Measurements from ENCODE around the gene ZSWIM7. TPM values are rescaled to one million over a fixed set of nuclear protein-coding genes. Genes with fewer than 3 reads are reported as not detected.

Gene ZSWIM7
- total RNA-seq (2014; rRNA removed; shearing (Covaris generic)) (27.2 and 34.7 TPM in 2 replicates), total RNA-seq (2022) (27.4 and 33.2 TPM in 2 replicates), Bru-seq, nascent RNA (percentile 68 among the genes with signal in this experiment), BruChase-seq, experiment 1, labeled RNA remaining after a 6-hour chase (percentile 75 among the genes with signal in this experiment), BruChase-seq, experiment 2, labeled RNA remaining after a 2-hour chase (percentile 71 among the genes with signal in this experiment)
- long read RNA-seq, transcript ZSWIM7-201 (5 exons, 2,008 nt): major isoform, 9 of 45 reads
- long read RNA-seq, transcript ZSWIM7-212 (5 exons, 879 nt): minor isoform, 5 of 45 reads
- long read RNA-seq, partial matches to known transcripts: 4 of 45 reads
- long read RNA-seq, other reads (novel, unspliced or antisense): 19 of 45 reads

DNA sequence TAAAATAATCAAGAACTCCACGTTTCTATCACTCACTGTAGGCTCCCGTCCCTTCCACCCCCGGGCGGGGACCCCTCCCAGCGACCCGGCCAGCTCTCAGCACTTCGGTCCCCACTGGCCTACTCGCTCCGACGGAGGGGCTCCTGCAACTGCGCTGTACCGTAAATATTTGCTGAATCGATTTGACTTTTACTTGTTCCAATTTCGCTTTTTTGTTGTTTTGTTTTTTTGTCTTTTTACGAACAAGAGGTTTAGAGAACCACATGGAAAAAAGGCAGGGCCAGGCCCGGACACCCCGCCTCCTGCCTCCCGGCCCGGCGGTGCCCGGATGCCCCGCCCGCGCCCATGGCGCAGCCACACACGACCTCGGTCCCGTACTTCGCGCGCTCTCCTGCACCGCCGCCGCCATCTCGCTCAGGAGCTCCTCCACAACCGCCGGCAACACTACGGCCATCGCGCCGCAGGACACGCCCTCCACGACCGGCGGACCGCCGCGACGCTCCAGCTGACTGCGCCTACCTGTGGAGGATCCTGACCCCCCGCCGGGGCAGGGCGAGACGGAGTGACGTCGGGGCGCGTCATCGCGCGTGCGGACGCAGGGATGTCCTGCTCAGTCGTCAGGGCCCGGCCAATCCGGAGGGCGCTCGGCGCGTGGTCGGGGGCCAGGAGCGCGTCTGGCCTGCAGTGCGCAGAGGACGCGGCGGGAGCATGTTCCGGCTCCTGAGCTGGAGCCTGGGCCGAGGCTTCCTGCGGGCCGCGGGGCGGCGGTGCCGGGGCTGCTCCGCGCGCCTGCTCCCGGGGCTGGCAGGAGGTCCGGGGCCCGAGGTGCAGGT is at the start of gene ZSWIM7, which contains the start of gene TTC19:
Gene ZSWIM7 (minus strand): TSS at position 564 of the 833 bp plus-strand sequence. CDS start 110 bp downstream, at position 454.
Gene TTC19 (plus strand): TSS at position 684 of the 833 bp plus-strand sequence. CDS start 25 bp downstream, at position 709.
- H3K4me3 ChIP-seq (ENCODE audit: low read depth, low read length, poor library complexity, severe bottlenecking): peak within 1 kb of the TSS; percentile 94
- H3K9me3 ChIP-seq (ENCODE audit: low read length): peaks cover 18% of the 10 kb centered on the region
- POLR2A ChIA-PET: no interaction called here
- intact Hi-C loops (cut with micrococcal nuclease; ENCODE audit: unreplicated experiment): loop anchor here (2.0 kb wide), 2 partner anchors 537 to 743 kb away; no protein-coding TSS in a partner anchor
- peak within 1 kb of the TSS; percentile 88 for H3K4me2 ChIP-seq (ENCODE audit: low read length)
- CTCF ChIA-PET (ENCODE audit: unreplicated experiment): no interaction called here
- H3K36me3 ChIP-seq (ENCODE audit: insufficient read depth, low read length): peaks cover 54% of the 10 kb centered on the region
- no peaks in the 10 kb centered on the region for H3K9me2 ChIP-seq (ENCODE audit: insufficient read depth, low read length)
- H3K79me2 ChIP-seq (ENCODE audit: insufficient read depth, low read depth, low read length): peaks cover 30% of the 10 kb centered on the region
- BruUV-seq (replicated peaks): no TSS peak
- H3K4me1 ChIP-seq (ENCODE audit: insufficient read depth, low read length, poor library complexity, severe bottlenecking): peaks cover 14% of the 10 kb centered on the region
- peak within 1 kb of the TSS; percentile 94 for H2AFZ ChIP-seq (ENCODE audit: low read length)
- H4K20me1 ChIP-seq (ENCODE audit: insufficient read depth, low read length): peaks cover 9% of the 10 kb centered on the region; the same call in 1 of the 2 replicates
- no peak for TF ChIP-seq EZH2phosphoT487 (IDR thresholded peaks at IDR 0.05; ENCODE audit: borderline replicate concordance, low read depth, low read length)
- TF ChIP-seq, protein P1, sequence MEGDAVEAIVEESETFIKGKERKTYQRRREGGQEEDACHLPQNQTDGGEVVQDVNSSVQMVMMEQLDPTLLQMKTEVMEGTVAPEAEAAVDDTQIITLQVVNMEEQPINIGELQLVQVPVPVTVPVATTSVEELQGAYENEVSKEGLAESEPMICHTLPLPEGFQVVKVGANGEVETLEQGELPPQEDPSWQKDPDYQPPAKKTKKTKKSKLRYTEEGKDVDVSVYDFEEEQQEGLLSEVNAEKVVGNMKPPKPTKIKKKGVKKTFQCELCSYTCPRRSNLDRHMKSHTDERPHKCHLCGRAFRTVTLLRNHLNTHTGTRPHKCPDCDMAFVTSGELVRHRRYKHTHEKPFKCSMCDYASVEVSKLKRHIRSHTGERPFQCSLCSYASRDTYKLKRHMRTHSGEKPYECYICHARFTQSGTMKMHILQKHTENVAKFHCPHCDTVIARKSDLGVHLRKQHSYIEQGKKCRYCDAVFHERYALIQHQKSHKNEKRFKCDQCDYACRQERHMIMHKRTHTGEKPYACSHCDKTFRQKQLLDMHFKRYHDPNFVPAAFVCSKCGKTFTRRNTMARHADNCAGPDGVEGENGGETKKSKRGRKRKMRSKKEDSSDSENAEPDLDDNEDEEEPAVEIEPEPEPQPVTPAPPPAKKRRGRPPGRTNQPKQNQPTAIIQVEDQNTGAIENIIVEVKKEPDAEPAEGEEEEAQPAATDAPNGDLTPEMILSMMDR (conservative IDR thresholded peaks at IDR 0.05; ENCODE audit: low read length): no peak
- H3K27ac ChIP-seq (ENCODE audit: low read depth, low read length, poor library complexity, severe bottlenecking): peak within 1 kb of the TSS; percentile 85
- DNase-seq (ENCODE audit: low spot score): peak; percentile 96

DNA sequence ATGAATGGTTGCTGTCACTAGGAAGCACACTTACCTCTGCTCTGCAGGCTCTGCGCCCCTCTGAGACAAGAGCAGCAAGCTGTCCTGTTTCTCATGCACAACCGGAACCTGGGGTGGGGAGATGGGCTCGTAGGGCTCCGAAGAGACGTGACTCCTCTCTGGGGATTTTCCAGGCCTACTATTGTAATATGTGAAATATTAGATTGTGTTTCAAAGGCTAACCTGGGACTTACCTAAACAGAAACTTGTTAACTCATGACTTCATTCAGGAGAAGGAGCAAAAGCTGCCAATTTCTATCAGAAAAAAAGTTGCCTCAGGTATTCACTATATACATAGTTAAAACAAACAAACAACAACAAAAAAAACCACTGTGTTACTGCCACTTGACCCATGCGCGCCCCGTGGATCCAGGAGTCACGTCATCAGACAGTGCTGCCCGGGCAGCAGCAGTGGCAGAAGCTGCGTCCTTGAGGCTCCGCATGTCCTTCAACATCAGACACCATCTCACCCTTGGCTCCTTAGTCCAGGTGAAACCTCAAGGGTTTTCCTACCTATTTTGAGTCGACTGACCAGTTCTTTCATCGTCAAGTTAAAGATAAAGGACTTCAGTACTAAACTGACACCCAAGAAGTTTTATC is 49.4 kb upstream of the ZSWIM7 start:
- no peak overlapping the region for H3K27ac ChIP-seq (ENCODE audit: low read depth, low read length, poor library complexity, severe bottlenecking)
- POLR2A ChIA-PET: no interaction called here
- no peaks in the 10 kb centered on the region for H3K9me3 ChIP-seq (ENCODE audit: low read length)
- H3K36me3 ChIP-seq (ENCODE audit: insufficient read depth, low read length): peaks cover 69% of the 10 kb centered on the region
- H2AFZ ChIP-seq (ENCODE audit: low read length): no peak overlapping the region
- TF ChIP-seq, protein P1 (conservative IDR thresholded peaks at IDR 0.05; ENCODE audit: low read length): no peak
- TF ChIP-seq EZH2phosphoT487 (IDR thresholded peaks at IDR 0.05; ENCODE audit: borderline replicate concordance, low read depth, low read length): no peak
- intact Hi-C loops (cut with micrococcal nuclease; ENCODE audit: unreplicated experiment): no loop called here
- no peaks in the 10 kb centered on the region for H3K79me2 ChIP-seq (ENCODE audit: insufficient read depth, low read depth, low read length)
- DNase-seq (ENCODE audit: low spot score): no peak
- H4K20me1 ChIP-seq (ENCODE audit: insufficient read depth, low read length): no peaks in the 10 kb centered on the region
- no peak overlapping the region for H3K4me3 ChIP-seq (ENCODE audit: low read depth, low read length, poor library complexity, severe bottlenecking)
- no peaks in the 10 kb centered on the region for H3K4me1 ChIP-seq (ENCODE audit: insufficient read depth, low read length, poor library complexity, severe bottlenecking)
- H3K4me2 ChIP-seq (ENCODE audit: low read length): no peak overlapping the region
- CTCF ChIA-PET (ENCODE audit: unreplicated experiment): no interaction called here
- H3K9me2 ChIP-seq (ENCODE audit: insufficient read depth, low read length): no peaks in the 10 kb centered on the region
- no TSS peak for BruUV-seq (replicated peaks)
